Activated CD4-positive, alpha-beta T cell treated with anti-CD3 and anti-CD28 coated beads, Interleukin-2, amount 10 ng/mL, durations not matched to agents 24 days and 14 days (primary cell): ENCODE measurements around the gene PTTG1IP. TPM values are rescaled to one million over a fixed set of nuclear protein-coding genes. Genes with fewer than 3 reads are reported as not detected.
"Not testable (repeated sequence)": the region's sequence is repeated elsewhere in the genome, so short reads cannot be mapped to it uniquely, and the experiment has no call there.

Source experiments
- DNase-seq: peaks from one replicate; pipeline ENCODE4 v3.0.0; 2022
- H3K27ac Mint-ChIP-seq: one replicate; pipeline ENCODE4 v1.8.0; 2022; ENCODE audit warnings: mild to moderate bottlenecking, mixed read lengths
- H3K27me3 Mint-ChIP-seq: one replicate; pipeline ENCODE4 v1.8.0; 2022; ENCODE audit warnings: mixed read lengths
- H3K36me3 Mint-ChIP-seq: one replicate; pipeline ENCODE4 v1.8.0; 2022; ENCODE audit warnings: low read depth, mild to moderate bottlenecking, mixed read lengths
- H3K4me1 Mint-ChIP-seq: one replicate; pipeline ENCODE4 v1.8.0; 2021; ENCODE audit warnings: mixed read lengths
- H3K4me3 Mint-ChIP-seq: one replicate; pipeline ENCODE4 v1.8.0; 2022; ENCODE audit warnings: mild to moderate bottlenecking, moderate library complexity, mixed read lengths
- H3K9me3 Mint-ChIP-seq: one replicate; pipeline ENCODE4 v1.8.0; 2021; ENCODE audit warnings: mixed read lengths
- intact Hi-C: fragments of 100-400 bp; cut with micrococcal nuclease; formaldehyde crosslinking; loops from one replicate; pipeline ENCODE4 v1.15.1; 2023
- total RNA-seq: library from RNA; stranded (reverse); gene quantifications from 2 replicates; pipeline ENCODE4 v1.2.3, GENCODE V29; 2022

The PTTG1IP gene
- total RNA-seq, 1 donor from 2014 or later: 46.5 TPM

- H3K27ac Mint-ChIP-seq: no peak overlapping the region
- H3K4me3 Mint-ChIP-seq: no peak overlapping the region
- no peak for DNase-seq
- peaks cover 2% of the 10 kb centered on the region for H3K27me3 Mint-ChIP-seq
- H3K36me3 Mint-ChIP-seq: no peaks in the 10 kb centered on the region
- intact Hi-C loops: no loop called here
- no peaks in the 10 kb centered on the region for H3K4me1 Mint-ChIP-seq
- H3K9me3 Mint-ChIP-seq: no peaks in the 10 kb centered on the region
These were observed 36.0 kb downstream of the PTTG1IP start for GRCh38 chr21:44837537-44837936.

GRCh38 chr21:44836666-44837471 is 36.6 kb downstream of the PTTG1IP start:
- no peaks in the 10 kb centered on the region for H3K36me3 Mint-ChIP-seq

GRCh38 chr21:44836349-44836665 is 37.2 kb downstream of the PTTG1IP start:
- Mint-ChIP-seq H3K36me3 (no peaks in the 10 kb centered on the region), H3K4me3 (no peak overlapping the region), H3K27me3 (peaks cover 2% of the 10 kb centered on the region), H3K27ac (no peak overlapping the region), H3K9me3 (no peaks in the 10 kb centered on the region), H3K4me1 (peaks cover under 1% of the 10 kb centered on the region)
- DNase-seq: no peak
- intact Hi-C loops: no loop called here

More at GRCh38 chr21:44836666-44837471, 36.6 kb downstream of the PTTG1IP start:
- intact Hi-C loops: no loop called here
- no peak overlapping the region for H3K27ac Mint-ChIP-seq
- no peak for DNase-seq
- H3K9me3 Mint-ChIP-seq: no peaks in the 10 kb centered on the region
- no peak overlapping the region for H3K4me3 Mint-ChIP-seq
- H3K4me1 Mint-ChIP-seq: no peaks in the 10 kb centered on the region
- peaks cover 2% of the 10 kb centered on the region for H3K27me3 Mint-ChIP-seq

- H3K36me3 Mint-ChIP-seq: no peaks in the 10 kb centered on the region
- H3K27ac Mint-ChIP-seq: no peak overlapping the region
- H3K9me3 Mint-ChIP-seq: no peaks in the 10 kb centered on the region
- no peak for DNase-seq
- intact Hi-C loops: no loop called here
- H3K4me3 Mint-ChIP-seq: no peak overlapping the region
- H3K27me3 Mint-ChIP-seq: peaks cover 2% of the 10 kb centered on the region
- H3K4me1 Mint-ChIP-seq: peaks cover 4% of the 10 kb centered on the region
These were observed 37.9 kb downstream of the PTTG1IP start for GRCh38 chr21:44835647-44835973.

- Mint-ChIP-seq H3K27me3 (peaks cover 2% of the 10 kb centered on the region), H3K9me3 (no peaks in the 10 kb centered on the region), H3K4me1 (peaks cover 6% of the 10 kb centered on the region), H3K4me3 (no peak overlapping the region), H3K36me3 (no peaks in the 10 kb centered on the region), H3K27ac (no peak overlapping the region)
- no peak for DNase-seq
- intact Hi-C loops: no loop called here
These were observed 38.4 kb downstream of the PTTG1IP start for GRCh38 chr21:44834951-44835646.

GRCh38 chr21:44834231-44834950 is 39.1 kb downstream of the PTTG1IP start:
- Mint-ChIP-seq H3K4me3 (no peak overlapping the region), H3K27me3 (peaks cover 2% of the 10 kb centered on the region), H3K36me3 (no peaks in the 10 kb centered on the region), H3K27ac (no peak overlapping the region), H3K4me1 (peaks cover 6% of the 10 kb centered on the region), H3K9me3 (no peaks in the 10 kb centered on the region)
- DNase-seq: no peak
- intact Hi-C loops: no loop called here

- intact Hi-C loops: no loop called here
- no peaks in the 10 kb centered on the region for H3K36me3 Mint-ChIP-seq
- H3K27me3 Mint-ChIP-seq: peaks cover 2% of the 10 kb centered on the region
- no peak overlapping the region for H3K4me3 Mint-ChIP-seq
- DNase-seq: no peak
- no peak overlapping the region for H3K27ac Mint-ChIP-seq
- H3K4me1 Mint-ChIP-seq: peaks cover 6% of the 10 kb centered on the region
- no peaks in the 10 kb centered on the region for H3K9me3 Mint-ChIP-seq
These were observed 39.8 kb downstream of the PTTG1IP start for GRCh38 chr21:44833663-44834062.

GRCh38 chr21:44832516-44833255 is 40.8 kb downstream of the PTTG1IP start:
- H3K9me3 Mint-ChIP-seq, intact Hi-C loops, H3K36me3 Mint-ChIP-seq, H3K4me1 Mint-ChIP-seq, DNase-seq, H3K27me3 Mint-ChIP-seq, H3K27ac Mint-ChIP-seq, H3K4me3 Mint-ChIP-seq: not testable (repeated sequence)

- DNase-seq: no peak
- Mint-ChIP-seq H3K4me1 (peaks cover 6% of the 10 kb centered on the region), H3K9me3 (peaks cover 12% of the 10 kb centered on the region), H3K4me3 (no peak overlapping the region), H3K27me3 (peaks cover 3% of the 10 kb centered on the region), H3K36me3 (peaks cover 5% of the 10 kb centered on the region), H3K27ac (no peak overlapping the region)
- intact Hi-C loops: no loop called here
These were observed 42.1 kb downstream of the PTTG1IP start for GRCh38 chr21:44831227-44831860.

- DNase-seq: no peak
- Mint-ChIP-seq H3K27me3 (peaks cover 3% of the 10 kb centered on the region), H3K36me3 (peaks cover 5% of the 10 kb centered on the region), H3K9me3 (peaks cover 12% of the 10 kb centered on the region), H3K27ac (peak overlapping the region; percentile 13), H3K4me3 (no peak overlapping the region), H3K4me1 (peaks cover 6% of the 10 kb centered on the region)
- intact Hi-C loops: no loop called here
These were observed 43.9 kb downstream of the PTTG1IP start for GRCh38 chr21:44829507-44830092.

GRCh38 chr21:44828362-44829056 is 45.0 kb downstream of the PTTG1IP start:
- DNase-seq: no peak
- peaks cover 12% of the 10 kb centered on the region for H3K9me3 Mint-ChIP-seq
- H3K27me3 Mint-ChIP-seq: peaks cover 2% of the 10 kb centered on the region
- H3K4me1 Mint-ChIP-seq: peaks cover 6% of the 10 kb centered on the region
- H3K36me3 Mint-ChIP-seq: peaks cover 5% of the 10 kb centered on the region
- intact Hi-C loops: no loop called here
- no peak overlapping the region for H3K27ac Mint-ChIP-seq
- H3K4me3 Mint-ChIP-seq: no peak overlapping the region

GRCh38 chr21:44823179-44823660 is 50.3 kb downstream of the PTTG1IP start:
- Mint-ChIP-seq H3K27ac (no peak overlapping the region), H3K9me3 (peaks cover 23% of the 10 kb centered on the region), H3K4me3 (no peak overlapping the region), H3K4me1 (no peaks in the 10 kb centered on the region), H3K36me3 (peaks cover 5% of the 10 kb centered on the region), H3K27me3 (peaks cover 2% of the 10 kb centered on the region)
- DNase-seq: no peak
- intact Hi-C loops: no loop called here
